HG03558 (cell line): ENCODE results near the gene SUPT3H.
"Not testable (repeated sequence)": the region's sequence is repeated elsewhere in the genome, so short reads cannot be mapped to it uniquely, and the experiment has no call there.

Source experiments
- ATAC-seq: cut with Tn5 transposase; IDR thresholded peaks from one replicate; pipeline ENCODE4 v1.9.1; 2021; ENCODE audit warnings: moderate number of reproducible peaks; ENCODE audit not compliant: unreplicated experiment; ENCODE audit errors: extremely low read depth

SUPT3H gene

GRCh38 chr6:44865184-44865583, 512.5 kb downstream of the SUPT3H start:
- not testable (repeated sequence) for ATAC-seq

- ATAC-seq, result no peak
These were observed 517.8 kb downstream of the SUPT3H start for GRCh38 chr6:44859901-44860410.

DNA sequence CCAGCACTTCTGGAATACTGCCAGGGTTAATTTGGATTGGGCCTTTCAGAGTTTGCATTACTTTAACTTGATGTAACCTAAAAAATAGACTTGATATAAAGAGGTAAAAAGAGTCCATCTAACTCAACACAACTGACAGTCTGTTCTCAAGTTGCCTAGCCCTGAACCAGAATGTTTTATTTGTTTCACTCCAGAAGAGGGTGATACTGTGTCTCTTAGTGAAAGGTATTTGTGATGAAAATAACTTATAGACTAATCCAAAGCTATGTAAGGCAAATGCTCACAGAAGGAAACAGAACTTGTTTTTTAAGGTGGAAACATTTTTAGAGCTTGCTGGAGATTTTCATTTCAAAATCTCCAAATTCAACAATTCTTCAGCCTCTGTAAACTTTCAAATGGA, 518.7 kb downstream of the SUPT3H start:
- no peak for ATAC-seq

GRCh38 chr6:44856479-44856878, 521.3 kb downstream of the SUPT3H start:
- ATAC-seq, result no peak

- ATAC-seq, result no peak
These were observed 521.9 kb downstream of the SUPT3H start for GRCh38 chr6:44855562-44856411.

DNA sequence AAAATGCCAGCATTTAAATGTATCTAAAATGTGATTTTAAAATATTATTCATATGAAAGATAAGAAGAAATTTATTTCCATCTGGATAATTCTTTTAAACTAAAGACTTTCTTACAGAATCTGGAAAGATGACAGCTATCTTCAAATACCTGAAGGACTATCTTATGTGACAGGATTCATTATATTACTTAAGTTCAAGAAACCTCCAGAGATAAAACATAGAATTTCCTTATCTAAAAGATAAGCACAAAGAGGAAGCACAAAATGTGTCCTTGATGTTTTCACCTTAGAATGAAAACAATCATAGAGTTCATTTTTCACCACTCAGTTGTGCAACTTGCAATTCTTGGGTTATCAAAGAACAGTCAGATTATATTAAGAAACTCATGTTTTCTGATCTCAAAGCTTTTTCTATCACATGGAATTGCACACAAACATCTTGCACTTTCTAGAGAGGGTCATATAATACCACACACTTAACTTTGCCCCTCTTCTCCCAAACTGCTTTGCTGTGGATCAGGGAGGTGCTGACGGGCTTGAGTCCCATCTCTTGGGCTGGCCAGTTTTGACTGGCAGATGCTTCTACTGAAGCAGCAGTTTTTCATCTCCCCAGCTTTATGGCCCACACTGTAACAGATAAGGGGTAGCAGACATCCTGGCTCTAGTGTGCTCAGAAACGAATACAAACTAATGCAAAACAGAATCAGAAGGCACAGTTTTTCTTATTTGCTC, 522.9 kb downstream of the SUPT3H start:
- no peak for ATAC-seq

GRCh38 chr6:44851176-44851575, 526.6 kb downstream of the SUPT3H start:
- no peak for ATAC-seq

GRCh38 chr6:44850312-44850711, 527.4 kb downstream of the SUPT3H start:
- no peak for ATAC-seq

DNA sequence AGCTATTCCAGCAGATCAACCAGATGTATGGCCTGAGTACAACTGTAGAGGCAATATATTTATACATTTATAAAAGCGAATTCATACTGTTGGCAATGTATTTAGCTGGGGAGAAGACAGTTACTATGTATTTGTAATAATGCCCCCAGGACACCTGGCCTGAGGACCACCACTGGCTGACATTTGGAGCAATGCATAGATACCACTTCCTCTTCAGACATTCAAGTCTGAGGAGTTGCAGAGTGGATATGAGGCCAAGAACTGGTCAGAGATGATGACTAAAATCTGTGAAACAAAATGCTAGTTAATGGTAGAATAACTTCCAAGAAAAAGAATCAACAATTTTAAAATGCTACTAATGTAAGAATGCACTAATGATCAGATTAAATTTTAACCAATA, 527.9 kb downstream of the SUPT3H start:
- ATAC-seq, result no peak

DNA sequence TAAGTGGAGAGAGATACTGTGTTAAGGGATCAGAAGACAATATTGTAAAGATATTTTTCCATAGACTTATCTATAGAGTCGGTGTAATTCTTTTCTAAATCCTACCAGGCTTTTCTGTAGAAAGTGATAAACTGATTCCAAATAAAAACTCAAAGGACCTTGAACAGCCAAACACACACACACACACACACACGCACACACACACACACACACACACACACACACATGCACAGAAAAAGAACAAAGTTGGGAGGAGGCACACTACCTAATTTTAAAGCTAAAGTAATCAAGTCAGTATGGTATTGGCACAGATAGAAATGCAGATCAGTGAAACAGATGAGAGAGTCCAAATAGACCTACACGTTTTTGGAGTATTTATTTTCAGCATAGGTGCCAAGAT, 534.0 kb downstream of the SUPT3H start:
- no peak for ATAC-seq

DNA sequence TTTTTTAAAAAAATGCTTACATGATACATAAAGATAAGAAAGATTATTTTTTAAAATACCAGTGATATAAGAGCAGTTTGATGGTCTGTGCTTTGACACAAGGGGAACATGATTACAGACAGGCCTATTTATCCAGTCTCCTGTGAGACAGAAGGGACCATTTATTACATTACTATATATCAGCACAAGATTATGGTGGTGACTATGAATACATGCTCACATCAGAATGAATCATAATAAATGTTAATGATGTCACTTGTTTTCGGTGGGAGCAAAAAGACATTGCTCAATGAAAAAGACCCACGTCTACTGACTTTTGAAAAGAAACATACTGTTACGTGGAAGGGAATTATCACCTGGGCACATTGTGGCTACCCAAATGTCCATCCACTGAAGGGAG, 535.1 kb downstream of the SUPT3H start:
- no peak for ATAC-seq

DNA sequence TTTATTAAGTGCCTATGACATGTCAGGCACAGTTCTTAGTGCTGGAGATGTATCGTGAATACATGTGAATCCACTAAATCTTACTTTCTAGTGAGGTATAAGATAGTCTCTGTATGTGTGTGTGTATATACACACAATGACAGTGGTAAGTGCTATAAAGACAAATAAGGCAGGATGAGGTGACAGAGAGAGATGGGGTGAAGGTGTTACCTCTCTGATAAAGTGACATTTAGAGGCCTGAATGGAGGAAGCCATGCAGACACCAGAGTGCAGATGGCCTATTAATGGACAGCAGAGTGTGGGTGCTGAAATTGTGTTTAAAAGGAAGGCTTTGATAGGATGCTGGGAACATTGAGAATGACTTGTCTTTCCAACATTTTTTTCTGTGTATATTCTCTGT, 535.9 kb downstream of the SUPT3H start:
- no peak for ATAC-seq

DNA sequence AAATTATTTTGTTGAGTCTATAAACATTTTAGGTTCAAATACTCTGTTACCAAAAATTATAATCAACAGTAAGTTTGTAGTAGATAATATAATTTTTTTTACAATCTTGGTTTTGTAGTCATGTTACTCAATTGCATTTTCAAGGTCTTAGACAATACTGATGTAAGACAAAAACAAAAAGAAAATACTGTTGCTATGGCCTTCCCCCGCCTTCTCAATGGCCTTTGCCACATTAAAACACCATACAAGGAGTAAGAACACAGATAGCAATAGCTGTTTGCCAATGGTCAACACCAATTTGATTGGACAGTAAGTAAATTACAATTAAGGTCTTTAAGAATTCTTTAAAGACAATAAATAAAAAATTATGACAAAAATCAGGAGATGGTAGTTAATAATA, 540.0 kb downstream of the SUPT3H start:
- no peak for ATAC-seq

GRCh38 chr6:44837255-44837654, 540.5 kb downstream of the SUPT3H start:
- no peak for ATAC-seq

DNA sequence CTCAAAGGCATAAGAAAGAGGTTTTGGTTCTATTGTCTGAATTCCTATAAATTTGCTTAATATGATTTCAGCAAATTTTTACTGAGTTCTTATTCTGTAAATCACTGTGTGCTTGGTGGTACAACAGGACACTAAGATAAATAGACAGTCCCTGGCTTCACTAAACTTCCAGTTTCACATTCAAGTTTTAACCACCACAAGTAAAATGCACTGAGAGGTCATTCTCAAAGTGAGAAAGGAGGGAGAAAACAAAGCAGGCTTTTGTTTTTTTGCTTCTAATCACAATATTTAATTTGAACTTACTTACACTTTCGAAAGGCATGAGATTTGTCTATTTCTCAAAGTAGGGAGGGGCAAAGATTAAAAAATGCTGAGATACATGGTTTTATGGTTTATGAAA, 544.5 kb downstream of the SUPT3H start:
- ATAC-seq, result peak; percentile 54

DNA sequence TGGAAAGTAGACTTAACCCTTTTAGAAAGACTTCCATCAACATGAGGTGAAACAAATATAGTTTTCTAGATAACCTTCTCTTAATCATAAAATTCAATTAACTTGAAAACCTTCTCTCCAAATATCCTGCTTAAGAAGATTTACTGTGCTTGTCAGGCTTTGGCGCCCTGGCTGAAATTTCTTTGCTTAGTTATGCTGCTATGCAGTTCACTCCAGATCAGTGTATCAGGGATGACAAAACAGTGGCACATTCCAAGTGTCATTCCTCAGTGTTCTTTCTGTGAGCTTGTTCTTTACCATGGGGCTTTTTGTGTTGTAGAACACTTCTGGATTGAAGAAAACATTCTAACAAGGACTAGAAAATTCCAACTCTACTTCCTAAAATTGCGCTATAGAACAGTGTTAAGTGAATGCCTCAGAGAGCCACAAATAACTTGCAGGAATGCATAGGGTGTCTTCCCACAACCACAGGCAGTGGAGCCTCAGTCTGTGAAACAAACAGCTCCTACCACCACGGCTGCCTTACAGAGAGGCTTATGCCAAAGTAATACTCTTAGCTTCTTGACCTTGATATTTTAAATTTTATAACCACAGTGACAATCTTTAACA, 546.6 kb downstream of the SUPT3H start:
- ATAC-seq, result no peak

DNA sequence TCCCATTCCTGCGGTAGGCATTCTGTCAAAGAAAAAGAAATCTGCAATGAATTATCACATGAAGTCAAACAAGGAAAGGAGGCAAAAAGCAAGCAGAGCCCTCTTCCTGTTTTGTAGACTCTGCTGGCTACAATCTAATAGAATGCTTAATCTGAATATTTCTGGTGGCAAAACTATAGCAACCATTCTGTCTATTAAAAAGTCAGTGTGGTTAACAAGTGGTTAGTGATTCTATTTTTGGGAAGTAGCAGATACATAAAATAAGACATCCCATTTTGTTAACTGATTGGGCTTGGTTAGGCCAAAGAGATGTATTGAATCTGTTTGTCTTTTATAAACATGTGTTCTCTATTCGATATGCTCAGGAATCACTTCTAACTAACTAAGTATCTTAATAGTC, 547.9 kb downstream of the SUPT3H start:
- no peak for ATAC-seq

GRCh38 chr6:44828780-44829179, 549.0 kb downstream of the SUPT3H start:
- ATAC-seq, result no peak

- ATAC-seq, result no peak
These were observed 551.6 kb downstream of the SUPT3H start for GRCh38 chr6:44826025-44826676.

DNA sequence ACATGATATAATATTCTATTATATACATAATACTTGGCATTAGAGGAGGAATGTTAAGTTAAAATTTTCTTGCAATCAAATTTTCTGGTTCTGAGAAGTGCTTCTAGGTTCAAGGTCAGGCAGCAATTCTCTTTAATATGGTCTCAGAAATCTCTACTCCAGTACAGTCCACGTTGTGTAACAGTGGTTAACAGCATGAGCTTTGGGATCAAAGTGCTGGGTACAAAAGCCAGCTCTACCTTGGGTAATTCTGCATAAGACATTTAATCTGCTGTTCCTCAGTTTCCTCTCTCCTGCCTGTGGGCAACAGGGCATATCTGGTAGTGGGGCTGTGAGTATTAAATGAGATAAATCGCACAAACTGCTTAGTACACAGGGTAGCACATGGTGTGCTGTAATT, 552.5 kb downstream of the SUPT3H start:
- no peak for ATAC-seq

DNA sequence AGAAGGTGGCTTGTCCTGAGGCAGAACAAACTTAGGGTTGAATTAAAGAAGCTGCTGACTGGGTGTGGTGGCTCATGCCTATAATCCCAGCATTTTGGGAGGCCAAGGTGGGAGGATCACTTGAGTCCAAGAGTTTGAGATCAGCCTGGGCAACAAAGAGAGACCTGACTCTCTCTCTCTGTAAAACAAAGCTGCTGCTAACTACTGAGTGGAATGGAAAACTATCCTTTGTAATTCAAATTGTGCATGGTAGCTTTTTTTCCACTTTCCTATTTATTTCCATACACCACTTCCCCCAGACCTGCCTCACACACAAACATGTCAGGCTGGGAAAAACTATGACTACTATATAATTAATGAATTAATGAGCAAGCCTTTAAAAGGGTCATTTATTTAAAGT, 553.2 kb downstream of the SUPT3H start:
- ATAC-seq, result no peak
